Ishikawa (cell line): ENCODE measurements around the gene TBC1D16.

ENCODE experiments used
- CEBPB ChIP-seq: IDR thresholded peaks from 2 replicates; pipeline ENCODE4 v1.6.1; 2012
- CREB1 ChIP-seq: IDR thresholded peaks from 2 replicates; pipeline ENCODE4 v1.6.1; 2012; ENCODE audit warnings: low read depth
- EGR1 ChIP-seq: IDR thresholded peaks from 2 replicates; pipeline ENCODE4 v1.6.1; 2012
- EP300 ChIP-seq: IDR thresholded peaks from 2 replicates; pipeline ENCODE4 v1.6.1; 2012; ENCODE audit warnings: borderline replicate concordance
- FOXM1 ChIP-seq: IDR thresholded peaks from 2 replicates; pipeline ENCODE4 v1.6.1; 2012; ENCODE audit warnings: low read depth, borderline replicate concordance
- MAX ChIP-seq: IDR thresholded peaks from 2 replicates; pipeline ENCODE4 v1.6.1; 2012
- NFIC ChIP-seq: IDR thresholded peaks from 2 replicates; pipeline ENCODE4 v1.6.1; 2012
- RAD21 ChIP-seq: IDR thresholded peaks from 2 replicates; pipeline ENCODE4 v1.6.1; 2012; ENCODE audit warnings: low read depth
- REST ChIP-seq: IDR thresholded peaks from 2 replicates; pipeline ENCODE4 v1.6.1; 2012; ENCODE audit warnings: low read depth, mild to moderate bottlenecking
- TAF1 ChIP-seq: IDR thresholded peaks from 2 replicates; pipeline ENCODE4 v1.6.1; 2012; ENCODE audit warnings: low read depth, mild to moderate bottlenecking
- TCF12 ChIP-seq: IDR thresholded peaks from 2 replicates; pipeline ENCODE4 v1.6.1; 2012; ENCODE audit warnings: low read depth
- TEAD4 ChIP-seq: IDR thresholded peaks from 2 replicates; pipeline ENCODE4 v1.6.1; 2012
- USF1 ChIP-seq: IDR thresholded peaks from 2 replicates; pipeline ENCODE4 v1.6.1; 2012
- YY1 ChIP-seq: IDR thresholded peaks from 2 replicates; pipeline ENCODE4 v1.6.1; 2012; ENCODE audit warnings: low read depth
- ZBTB7A ChIP-seq: IDR thresholded peaks from 2 replicates; pipeline ENCODE4 v1.6.1; 2012; ENCODE audit warnings: low read depth

Gene TBC1D16

DNA sequence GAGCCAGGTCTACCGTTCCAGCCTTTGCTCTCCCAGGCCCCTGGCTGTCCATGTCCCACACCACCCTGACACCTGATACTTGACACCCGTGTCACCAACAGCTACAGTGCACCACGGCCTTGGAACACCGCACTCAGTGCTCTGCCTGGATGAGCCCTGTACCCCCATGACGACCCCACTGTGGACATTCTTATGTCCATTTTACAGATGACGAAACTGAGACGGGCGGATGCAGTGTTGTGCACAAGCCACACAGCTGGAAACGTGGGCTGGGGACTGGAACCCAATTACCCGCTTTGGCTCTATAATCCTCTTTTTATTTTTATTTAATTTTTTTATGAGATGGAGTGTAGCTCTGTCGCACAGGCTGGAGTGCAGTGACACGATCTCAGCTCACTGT, 112.9 kb downstream of the TBC1D16 start:
- TF ChIP-seq REST (no peak), FOXM1 (no peak), TCF12 (no peak), CREB1 (no peak), ZBTB7A (no peak), CEBPB (no peak)

DNA sequence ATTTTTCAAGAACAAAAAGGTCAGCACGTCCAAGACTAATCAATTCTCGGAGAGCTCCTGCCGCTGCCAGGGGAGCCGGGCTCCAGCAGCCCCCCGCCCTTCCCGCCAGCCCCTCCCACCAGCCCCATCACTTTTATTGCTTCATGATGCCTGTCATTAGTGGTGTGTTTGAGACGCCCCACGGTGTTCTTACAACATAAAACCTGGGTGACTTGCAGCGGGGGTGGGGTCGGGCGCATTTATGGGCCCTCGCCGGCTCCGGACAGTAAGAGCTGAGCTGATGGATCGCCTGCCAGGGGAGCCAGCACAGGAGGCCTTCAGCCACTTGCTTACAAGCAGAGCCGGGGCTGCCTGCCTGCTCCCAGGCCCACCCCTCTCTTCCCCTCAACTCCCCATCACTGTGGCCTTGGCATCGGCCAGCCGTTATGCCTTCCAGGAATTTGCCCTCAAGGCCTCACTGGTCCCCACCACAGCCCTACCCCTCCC, 113.5 kb downstream of the TBC1D16 start:
- TF ChIP-seq MAX (no peak), RAD21 (no peak), ZBTB7A (no peak), EGR1 (no peak), EP300 (no peak), FOXM1 (no peak), YY1 (no peak), USF1 (no peak), TEAD4 (no peak), CREB1 (no peak), TCF12 (no peak), NFIC (no peak), TAF1 (no peak), REST (no peak), CEBPB (no peak)

DNA sequence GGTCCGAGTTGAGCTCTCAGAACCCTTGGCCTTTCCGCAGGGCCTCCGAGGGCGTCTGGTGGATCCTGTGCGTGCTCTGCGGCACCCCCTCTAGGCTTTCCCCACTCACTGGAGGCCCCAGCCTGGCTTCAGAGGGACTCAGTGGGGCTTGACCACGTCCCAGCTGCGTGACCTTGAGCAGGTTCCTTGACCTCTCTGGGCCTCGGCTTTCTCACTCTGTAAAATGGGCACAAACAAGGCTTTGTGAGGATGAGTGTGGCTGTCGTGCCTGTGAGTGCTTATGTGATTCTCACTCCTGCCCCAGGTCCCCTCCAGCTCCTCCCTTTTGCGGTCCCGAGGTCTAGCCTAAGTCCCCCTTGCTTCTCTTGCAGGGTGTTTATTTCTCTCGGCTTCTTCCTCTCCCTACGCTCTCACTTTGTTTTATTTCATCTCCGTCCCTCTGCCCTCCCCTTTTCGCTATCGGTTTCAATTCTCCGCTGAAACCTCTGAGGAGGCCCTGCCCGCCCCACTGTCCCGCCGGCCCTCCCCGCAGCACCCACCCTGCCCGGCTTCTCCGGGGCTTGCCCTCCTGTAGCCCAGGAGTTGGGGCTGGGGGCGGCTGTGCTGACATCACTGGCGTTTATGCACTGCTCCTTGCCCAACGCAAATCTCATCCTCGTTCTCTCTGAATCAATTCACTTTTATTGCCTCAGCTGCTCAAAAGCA, 114.1 kb downstream of the TBC1D16 start:
- TF ChIP-seq REST (no peak), TCF12 (no peak), CREB1 (no peak), EGR1 (no peak), USF1 (no peak), FOXM1 (no peak), NFIC (no peak)

GRCh38 chr17:79920751-79921410, 114.8 kb downstream of the TBC1D16 start:
- TF ChIP-seq TAF1 = no peak
- no peak for TF ChIP-seq RAD21
- no peak for TF ChIP-seq EP300
- TF ChIP-seq TCF12 = no peak
